ENCODE results near the gene SLCO2B1. TPM values are rescaled to one million over a fixed set of nuclear protein-coding genes. Genes with fewer than 3 reads are reported as not detected.

The SLCO2B1 gene
- total RNA-seq, 1 experiment from 2014 or later: 1.9 TPM

- no peak for DNase-seq (ENCODE audit: low spot score)
These were observed 10.0 kb downstream of the SLCO2B1 start for GRCh38 chr11:75160880-75161279.

DNA sequence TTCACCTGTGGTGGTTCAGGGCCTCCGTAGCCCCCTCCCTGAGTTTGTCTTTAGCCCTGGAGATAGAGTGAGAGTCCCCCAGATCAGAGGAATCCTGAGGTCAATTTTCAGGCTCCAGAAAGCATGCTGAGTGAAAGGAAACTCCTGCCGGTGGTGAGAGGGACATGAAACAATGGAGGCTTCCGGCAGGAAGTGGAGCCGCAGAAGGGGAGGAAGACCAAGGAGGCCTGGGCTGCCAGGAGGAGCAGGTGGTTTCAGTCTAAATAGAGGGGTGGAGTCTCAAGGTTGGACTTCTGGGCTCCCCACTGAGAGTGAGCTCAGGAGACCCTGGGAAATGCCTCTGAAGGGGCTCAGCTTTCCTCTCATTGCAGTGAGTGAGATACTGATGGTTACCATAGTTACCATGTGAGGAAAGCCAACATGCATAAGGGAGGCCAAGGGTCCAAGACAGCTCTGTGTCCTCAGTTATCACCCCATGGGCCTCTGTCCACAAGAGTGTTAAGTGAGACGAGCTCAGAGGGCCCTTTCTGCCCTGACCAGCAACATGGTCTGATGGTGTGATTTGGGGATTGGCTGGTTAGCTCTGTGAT, 10.7 kb downstream of the SLCO2B1 start:
- no peak for DNase-seq (ENCODE audit: low spot score)

- no peak for DNase-seq (ENCODE audit: low spot score)
These were observed 12.0 kb downstream of the SLCO2B1 start for GRCh38 chr11:75162954-75163353.

GRCh38 chr11:75163921-75164849, 13.3 kb downstream of the SLCO2B1 start:
- DNase-seq (ENCODE audit: low spot score): no peak

DNA sequence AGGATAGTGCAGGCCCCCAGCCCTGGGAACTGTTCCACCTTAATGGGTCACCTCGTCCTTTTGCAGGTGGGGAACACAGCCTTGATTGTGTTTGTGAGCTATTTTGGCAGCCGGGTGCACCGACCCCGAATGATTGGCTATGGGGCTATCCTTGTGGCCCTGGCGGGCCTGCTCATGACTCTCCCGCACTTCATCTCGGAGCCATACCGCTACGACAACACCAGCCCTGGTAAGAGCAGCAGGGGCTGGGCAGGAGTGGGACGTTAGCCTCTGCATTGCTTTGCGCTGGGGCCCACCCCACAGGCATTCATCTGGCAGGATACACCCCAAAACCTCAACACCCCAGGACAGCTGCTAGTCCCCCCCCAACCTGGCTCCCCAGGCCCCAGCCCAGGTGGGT, 14.8 kb downstream of the SLCO2B1 start:
- DNase-seq (ENCODE audit: low spot score): no peak

DNA sequence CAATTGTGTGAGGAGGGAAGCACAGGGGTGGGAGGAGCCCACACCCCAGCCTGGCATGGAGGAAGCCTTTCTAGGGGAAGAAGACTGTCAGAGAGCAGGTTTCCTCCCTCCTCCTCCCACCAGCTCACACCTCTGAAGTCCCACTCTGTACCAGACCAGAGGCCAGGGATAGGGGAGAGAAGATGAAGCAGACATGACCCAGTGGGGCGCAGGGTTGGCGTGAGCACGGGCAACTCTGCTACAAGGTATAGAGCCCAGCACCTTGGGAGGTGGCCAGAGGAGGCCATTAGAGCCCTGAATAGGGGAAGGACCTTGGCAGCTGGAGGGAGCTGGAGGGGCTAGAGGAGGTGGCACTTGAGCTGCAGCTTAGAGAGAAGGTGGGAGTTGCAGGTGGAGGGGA, 15.9 kb downstream of the SLCO2B1 start:
- DNase-seq (ENCODE audit: low spot score): no peak

GRCh38 chr11:75167617-75168016, 16.7 kb downstream of the SLCO2B1 start:
- no peak for DNase-seq (ENCODE audit: low spot score)

DNA sequence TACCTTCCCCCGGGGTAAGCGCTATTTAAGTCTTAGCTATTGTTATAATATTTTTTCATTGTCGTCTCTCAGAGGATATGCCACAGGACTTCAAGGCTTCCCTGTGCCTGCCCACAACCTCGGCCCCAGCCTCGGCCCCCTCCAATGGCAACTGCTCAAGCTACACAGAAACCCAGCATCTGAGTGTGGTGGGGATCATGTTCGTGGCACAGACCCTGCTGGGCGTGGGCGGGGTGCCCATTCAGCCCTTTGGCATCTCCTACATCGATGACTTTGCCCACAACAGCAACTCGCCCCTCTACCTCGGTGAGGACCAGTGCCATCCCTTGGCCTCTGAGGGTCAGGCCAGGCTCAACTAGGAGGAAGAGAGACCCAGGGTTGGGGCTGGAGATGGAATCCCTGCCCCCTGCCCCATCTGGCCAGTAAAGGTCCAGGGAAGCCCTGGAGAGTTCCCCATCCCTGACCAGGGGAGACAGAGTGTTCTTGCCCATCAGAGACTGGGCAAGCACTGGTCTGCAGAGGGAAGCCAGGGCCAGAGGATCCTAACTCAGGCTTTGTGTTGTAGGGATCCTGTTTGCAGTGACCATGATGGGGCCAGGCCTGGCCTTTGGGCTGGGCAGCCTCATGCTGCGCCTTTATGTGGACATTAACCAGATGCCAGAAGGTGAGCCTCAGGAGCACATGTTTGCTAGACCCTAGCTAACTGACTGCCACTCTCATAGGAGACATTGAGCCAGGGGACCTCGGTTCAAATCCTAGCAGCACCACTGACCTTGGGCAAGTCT, 18.4 kb downstream of the SLCO2B1 start:
- no peak for DNase-seq (ENCODE audit: low spot score)

- no peak for DNase-seq (ENCODE audit: low spot score)
These were observed 19.8 kb downstream of the SLCO2B1 start for GRCh38 chr11:75170516-75171201.

GRCh38 chr11:75173336-75173735, 22.4 kb downstream of the SLCO2B1 start:
- no peak for DNase-seq (ENCODE audit: low spot score)

- DNase-seq (ENCODE audit: low spot score): no peak
These were observed 24.0 kb downstream of the SLCO2B1 start for GRCh38 chr11:75174781-75175370.

- DNase-seq (ENCODE audit: low spot score): no peak
These were observed 31.8 kb downstream of the SLCO2B1 start for GRCh38 chr11:75182664-75183063.

DNA sequence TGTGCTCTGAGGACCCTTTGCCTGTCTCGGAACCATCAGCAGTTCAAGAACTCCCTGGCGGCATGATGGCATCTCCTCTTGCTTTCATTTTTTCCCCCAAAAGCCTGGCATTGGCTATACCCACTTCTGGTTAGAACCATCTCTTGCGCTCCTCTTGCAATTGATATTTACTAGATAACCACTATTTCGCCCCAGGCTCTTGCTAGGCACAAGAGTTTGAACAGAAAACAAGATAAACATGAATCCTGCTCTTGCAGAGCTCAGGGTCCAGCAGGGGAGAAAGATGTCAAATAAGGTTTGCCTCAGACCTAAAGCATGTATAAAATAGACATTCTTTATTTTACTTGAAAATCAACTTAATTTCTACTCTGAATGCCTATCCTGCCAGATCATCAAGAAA, 33.1 kb downstream of the SLCO2B1 start:
- no peak for DNase-seq (ENCODE audit: low spot score)

GRCh38 chr11:75184757-75185425, 34.0 kb downstream of the SLCO2B1 start:
- no peak for DNase-seq (ENCODE audit: low spot score)

DNA sequence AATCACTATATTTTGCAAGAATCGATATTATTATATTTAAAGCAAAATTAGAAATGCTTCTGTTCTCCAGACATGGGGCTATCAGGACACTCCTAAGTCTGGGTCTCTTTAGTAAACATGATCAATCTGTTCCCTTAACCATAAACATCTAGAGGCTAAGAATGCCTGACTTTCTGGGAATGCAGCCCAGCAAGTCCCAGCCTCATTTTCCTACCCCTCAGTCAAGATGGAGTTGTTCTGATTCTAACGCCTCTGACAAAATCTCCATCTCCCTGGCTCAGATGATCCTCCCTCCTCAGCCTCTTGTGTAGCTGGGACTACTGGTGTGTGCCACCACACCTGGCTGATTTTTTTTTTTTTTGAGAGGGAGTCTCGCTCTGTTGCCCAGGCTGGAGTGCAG, 35.0 kb downstream of the SLCO2B1 start:
- DNase-seq (ENCODE audit: low spot score): no peak

- no peak for DNase-seq (ENCODE audit: low spot score)
These were observed 36.1 kb downstream of the SLCO2B1 start for GRCh38 chr11:75186999-75187398.

GRCh38 chr11:75188671-75189070, 37.8 kb downstream of the SLCO2B1 start:
- DNase-seq (ENCODE audit: low spot score): no peak

- no peak for DNase-seq (ENCODE audit: low spot score)
These were observed 38.2 kb downstream of the SLCO2B1 start for GRCh38 chr11:75189108-75189507.

DNA sequence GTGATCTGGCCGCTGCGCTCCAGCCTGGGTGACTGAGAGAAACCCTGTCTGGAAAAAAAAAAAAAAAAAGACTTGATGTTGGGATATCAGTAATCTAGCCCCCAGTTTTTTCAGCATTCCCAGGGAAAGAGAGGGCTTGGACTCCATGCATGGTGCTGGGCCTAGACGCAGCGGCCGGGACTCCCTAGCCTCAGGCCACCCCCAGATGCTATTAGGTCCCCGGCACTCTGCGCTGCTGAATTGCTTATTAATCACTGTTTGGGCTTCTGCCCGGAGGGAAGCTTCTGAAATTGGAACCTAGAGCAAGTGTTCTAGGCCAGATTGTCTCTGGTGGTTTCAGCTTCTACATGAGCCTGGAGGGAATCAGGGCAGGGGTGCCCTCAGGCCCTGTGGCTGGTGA, 39.0 kb downstream of the SLCO2B1 start:
- DNase-seq (ENCODE audit: low spot score): no peak

GRCh38 chr11:75190652-75191329, 39.9 kb downstream of the SLCO2B1 start:
- no peak for DNase-seq (ENCODE audit: low spot score)
